Uterine smooth muscle cell (primary cell): ENCODE measurements around the gene RMND1. TPM values are rescaled to one million over a fixed set of nuclear protein-coding genes. Genes with fewer than 3 reads are reported as not detected.

ENCODE experiments used
- total RNA-seq: library from RNA; depleted of rRNA; stranded (reverse); fragments of >200 nt; gene quantifications from 2 replicates; pipeline ENCODE4 v1.2.3, GENCODE V29; 2014

The RMND1 gene
- total RNA-seq: 44.9 and 56.6 TPM in 2 replicates

GRCh38 chr6:151451950-151452749, at the start of gene RMND1:
RMND1 (minus strand) TSS chr6:151452126; CDS start chr6:151445811, 6,315 bp downstream.

GRCh38 chr6:151493804-151494234, 41.9 kb upstream of the RMND1 start, which contains the start of gene CCDC170:
CCDC170 (plus strand) TSS chr6:151494017; CDS start chr6:151494129, 112 bp downstream.

GRCh38 chr6:151391471-151392413, 60.2 kb downstream of the RMND1 start, which contains the start of gene ZBTB2:
ZBTB2 (minus strand) TSS chr6:151391559; CDS start chr6:151373637, 17,922 bp downstream.

Other genes starting within 250 kb of the RMND1 start
- gene AKAP12, start 212.2 kb downstream of the RMND1 start, total RNA-seq: 114 and 117 TPM in 2 replicates
- 7.5 and 9.3 TPM in 2 replicates for gene ZBTB2, start 60.6 kb downstream of the RMND1 start, total RNA-seq
- gene CCDC170, start 41.9 kb upstream of the RMND1 start, total RNA-seq: 0.22 and 1.6 TPM in 2 replicates